Subcutaneous abdominal adipose tissue (tissue), 5 donors: Measurements from ENCODE around the gene ZFHX3.

ENCODE experiments used
- H3K27ac ChIP-seq: one replicate; pipeline ENCODE4 v1.7.0; 2013; ENCODE audit warnings: low read depth, mild to moderate bottlenecking, inconsistent platforms, low read length, moderate library complexity
- H3K27me3 ChIP-seq, 5 donors: one replicate each; pipeline ENCODE4 v1.7.0; 2013; ENCODE audit warnings: low read length in 5 of 5, inconsistent platforms in 1 of 5; ENCODE audit not compliant: control insufficient read depth in 5 of 5, insufficient read depth in 4 of 5
- H3K36me3 ChIP-seq, 5 donors: one replicate each; pipeline ENCODE4 v1.7.0; 2013; ENCODE audit warnings: low read length in 5 of 5; ENCODE audit not compliant: control insufficient read depth in 5 of 5, insufficient read depth in 5 of 5
- H3K4me1 ChIP-seq, 5 donors: one replicate each; pipeline ENCODE4 v1.7.0; 2013; ENCODE audit warnings: low read length in 5 of 5, mild to moderate bottlenecking in 3 of 5, moderate library complexity in 1 of 5; ENCODE audit not compliant: control insufficient read depth in 5 of 5, insufficient read depth in 5 of 5
- H3K4me3 ChIP-seq, 5 donors: one replicate each; pipeline ENCODE4 v1.7.0; 2013; ENCODE audit warnings: low read length in 5 of 5, low read depth in 1 of 5
- H3K9ac ChIP-seq, 5 donors: one replicate each; pipeline ENCODE4 v1.7.0; 2013; ENCODE audit warnings: low read length in 5 of 5, mild to moderate bottlenecking in 4 of 5, moderate library complexity in 3 of 5
- H3K9me3 ChIP-seq, 5 donors: one replicate each; pipeline ENCODE4 v1.7.0; 2013; ENCODE audit warnings: low read length in 5 of 5; ENCODE audit not compliant: control insufficient read depth in 5 of 5
- donor health status: healthy.
- donor health status: healthy.
- donor health status: healthy.
- donor health status: healthy.
- donor health status: healthy.

ZFHX3 gene

GRCh38 chr16:72947379-72948237, 100.3 kb downstream of the ZFHX3 start:
- H3K36me3 ChIP-seq: peaks cover 3 to 44% (median 20%) of the 10 kb centered on the region in 5 donors
- H3K27me3 ChIP-seq: no peaks in the 10 kb centered on the region
- peaks cover 0 to 21% (median 6%) of the 10 kb centered on the region in 5 donors for H3K4me1 ChIP-seq
- no peaks in the 10 kb centered on the region for H3K9me3 ChIP-seq
- no peak overlapping the region for H3K27ac ChIP-seq
- H3K9ac ChIP-seq: no peak overlapping the region
- no peak overlapping the region for H3K4me3 ChIP-seq

GRCh38 chr16:72946474-72947194, 101.3 kb downstream of the ZFHX3 start:
- Histone ChIP-seq H3K4me1 (peaks cover 0 to 17% (median 6%) of the 10 kb centered on the region in 5 donors), H3K4me3 (no peak overlapping the region), H3K27me3 (no peaks in the 10 kb centered on the region), H3K36me3 (peaks cover 3 to 40% (median 20%) of the 10 kb centered on the region in 5 donors), H3K27ac (no peak overlapping the region), H3K9me3 (no peaks in the 10 kb centered on the region), H3K9ac (no peak overlapping the region)

DNA sequence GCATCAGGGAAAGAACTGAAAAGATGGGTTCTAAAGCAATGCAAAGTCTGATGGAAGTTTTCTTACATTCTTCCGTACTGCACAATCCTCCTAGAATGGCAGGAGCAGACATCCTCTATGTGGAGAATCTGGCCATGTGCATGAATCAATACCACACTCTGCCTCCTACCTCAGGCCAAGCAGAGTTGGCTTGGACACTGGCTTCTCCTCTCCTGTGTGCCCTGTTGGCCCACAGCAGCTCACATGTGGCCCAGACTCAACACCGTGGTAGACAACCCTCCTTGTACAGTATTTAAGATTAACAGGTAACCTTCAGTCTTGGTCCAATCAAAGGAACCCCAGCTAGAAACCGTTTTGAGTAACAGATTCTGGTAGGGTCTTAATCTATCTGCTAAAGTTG, 101.9 kb downstream of the ZFHX3 start:
- no peak overlapping the region for H3K9ac ChIP-seq
- no peak overlapping the region for H3K4me3 ChIP-seq
- H3K4me1 ChIP-seq: peaks cover 0 to 17% (median 6%) of the 10 kb centered on the region in 5 donors
- H3K27me3 ChIP-seq: no peaks in the 10 kb centered on the region
- H3K27ac ChIP-seq: no peak overlapping the region
- no peaks in the 10 kb centered on the region for H3K9me3 ChIP-seq
- H3K36me3 ChIP-seq: peaks cover 3 to 40% (median 20%) of the 10 kb centered on the region in 5 donors

- Histone ChIP-seq H3K27ac (no peak overlapping the region), H3K27me3 (no peaks in the 10 kb centered on the region), H3K9me3 (no peaks in the 10 kb centered on the region), H3K4me1 (peaks cover 0 to 17% (median 6%) of the 10 kb centered on the region in 5 donors), H3K4me3 (no peak overlapping the region), H3K9ac (no peak overlapping the region), H3K36me3 (peaks cover 3 to 37% (median 18%) of the 10 kb centered on the region in 5 donors)
These were observed 102.3 kb downstream of the ZFHX3 start for GRCh38 chr16:72945611-72946010.

DNA sequence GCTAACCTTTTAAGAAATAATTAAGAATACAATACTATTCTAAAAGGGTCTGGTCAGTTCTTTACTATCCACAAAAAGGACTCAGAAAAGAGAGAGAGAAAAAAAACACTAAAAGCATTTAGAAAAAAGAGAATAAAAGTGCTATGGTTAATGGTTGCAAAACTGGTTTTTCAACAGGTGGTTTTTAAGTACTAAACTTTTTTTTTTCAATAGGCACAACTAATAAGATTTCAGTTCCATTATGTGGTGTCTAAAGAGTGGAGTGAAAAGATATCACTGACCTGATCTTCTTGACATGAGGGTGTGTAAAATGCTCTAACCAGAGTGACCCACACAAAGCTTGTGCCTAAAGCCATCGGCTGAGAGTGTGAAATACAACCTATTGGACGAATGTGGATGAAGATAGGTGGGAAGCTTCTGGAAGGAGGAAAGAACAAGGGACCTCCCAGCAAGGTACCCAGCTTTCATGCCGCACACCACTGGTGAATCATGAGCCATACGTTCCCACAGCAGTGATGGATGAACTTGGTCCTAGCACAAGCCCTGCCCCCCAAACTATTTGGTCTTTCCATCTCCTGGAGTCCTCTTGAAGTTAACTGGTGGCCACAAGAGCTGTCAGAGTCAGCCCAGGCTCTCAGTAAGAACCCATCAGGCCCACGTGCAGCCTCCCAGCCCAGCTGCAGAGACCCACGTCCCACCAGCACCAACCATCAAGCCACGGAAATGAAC, 103.0 kb downstream of the ZFHX3 start:
- no peak overlapping the region for H3K27ac ChIP-seq

GRCh38 chr16:72942021-72942420, 105.9 kb downstream of the ZFHX3 start:
- Histone ChIP-seq H3K4me3 (no peak overlapping the region), H3K9ac (no peak overlapping the region), H3K36me3 (peaks cover 0 to 10% (median 0%) of the 10 kb centered on the region in 5 donors), H3K27me3 (no peaks in the 10 kb centered on the region), H3K9me3 (no peaks in the 10 kb centered on the region), H3K27ac (no peak overlapping the region), H3K4me1 (peaks cover 7 to 34% (median 26%) of the 10 kb centered on the region in 5 donors)

More for the DNA sequence above, 103.0 kb downstream of the ZFHX3 start:
- Histone ChIP-seq H3K36me3 (peaks cover 2 to 30% (median 12%) of the 10 kb centered on the region in 5 donors), H3K9ac (no peak overlapping the region), H3K27me3 (no peaks in the 10 kb centered on the region), H3K9me3 (no peaks in the 10 kb centered on the region), H3K4me1 (peaks cover 0 to 17% (median 6%) of the 10 kb centered on the region in 5 donors), H3K4me3 (no peak overlapping the region)

DNA sequence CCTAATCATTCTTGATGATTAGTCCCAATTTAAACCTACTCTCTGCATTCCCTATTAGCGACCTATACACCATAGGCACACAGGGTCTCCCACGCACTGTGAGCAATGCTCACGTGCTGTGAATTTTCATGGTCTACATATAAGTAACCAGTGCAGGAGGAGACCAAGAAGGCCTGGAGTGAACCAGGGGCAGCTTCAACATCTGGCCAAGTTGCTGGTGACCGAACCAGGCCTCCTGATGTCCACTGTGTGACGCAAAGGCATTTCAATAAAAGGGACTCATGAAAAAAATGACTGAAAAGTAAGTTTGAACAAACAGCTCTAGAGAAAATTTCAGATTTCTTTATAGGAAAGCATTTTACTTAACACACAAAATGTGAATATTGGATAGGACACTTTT, 107.0 kb downstream of the ZFHX3 start:
- H3K27ac ChIP-seq: no peak overlapping the region

DNA sequence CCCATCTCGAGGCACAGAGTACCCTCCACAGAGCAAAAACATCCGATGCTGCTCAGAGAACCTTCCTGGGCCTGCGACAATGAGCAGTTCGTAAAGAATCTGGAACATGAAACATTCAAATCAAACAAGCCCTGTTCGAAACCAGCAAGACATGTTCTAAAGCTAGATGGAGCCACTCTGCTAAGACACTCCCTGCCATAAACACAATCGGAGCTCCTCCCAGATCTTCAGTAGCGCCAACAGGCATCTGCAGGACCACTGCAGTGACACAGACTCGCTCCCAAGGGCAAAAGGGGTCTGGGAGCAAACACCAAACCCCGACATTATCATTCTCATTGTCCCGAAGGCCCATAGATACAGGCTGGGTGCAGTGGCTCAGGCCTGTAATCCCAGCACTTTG, 108.7 kb downstream of the ZFHX3 start:
- Histone ChIP-seq H3K4me3 (peak overlapping the region; percentile 39 to 59 (median 49)), H3K27me3 (no peaks in the 10 kb centered on the region), H3K9ac (peak overlapping the region in 4 of 5 donors; percentile 45 to 59 (median 48)), H3K36me3 (peaks cover 0 to 6% (median 0%) of the 10 kb centered on the region in 5 donors), H3K27ac (peak overlapping the region; percentile 81), H3K4me1 (peaks cover 10 to 48% (median 42%) of the 10 kb centered on the region in 5 donors), H3K9me3 (no peaks in the 10 kb centered on the region)

More for the DNA sequence above, 107.0 kb downstream of the ZFHX3 start:
- Histone ChIP-seq H3K4me1 (peaks cover 8 to 32% (median 27%) of the 10 kb centered on the region in 5 donors), H3K4me3 (no peak overlapping the region), H3K36me3 (peaks cover 0 to 8% (median 0%) of the 10 kb centered on the region in 5 donors), H3K9me3 (no peaks in the 10 kb centered on the region), H3K27me3 (no peaks in the 10 kb centered on the region), H3K9ac (no peak overlapping the region)

GRCh38 chr16:72938795-72939164, 109.1 kb downstream of the ZFHX3 start:
- Histone ChIP-seq H3K4me1 (peaks cover 10 to 52% (median 42%) of the 10 kb centered on the region in 5 donors), H3K4me3 (peak overlapping the region; percentile 39 to 59 (median 49)), H3K9me3 (no peaks in the 10 kb centered on the region), H3K36me3 (peaks cover 0 to 3% (median 0%) of the 10 kb centered on the region in 5 donors), H3K27me3 (no peaks in the 10 kb centered on the region), H3K27ac (peak overlapping the region; percentile 81), H3K9ac (peak overlapping the region; percentile 12 to 66 (median 52))
